Activated CD4-positive, alpha-beta memory T cell treated with anti-CD3 and anti-CD28 coated beads for 36 hours (primary cell): ENCODE measurements around the gene TRIM66. TPM values are rescaled to one million over a fixed set of nuclear protein-coding genes. Genes with fewer than 3 reads are reported as not detected.

ENCODE experiments used
- CTCF ChIA-PET: fragments of 350-600 bp; sonication (Branson Sonifier 250); formaldehyde crosslinking; loops from one replicate; lab custom pipeline; 2021; ENCODE audit warnings: antibody characterized with exemption, inconsistent platforms; lab: Charles Lee
- POLR2A ChIA-PET: fragments of 350-600 bp; sonication (Branson Sonifier 250); formaldehyde crosslinking; loops from one replicate; lab custom pipeline; 2021; ENCODE audit warnings: antibody characterized with exemption; lab: Charles Lee
- DNase-seq: peaks from one replicate; pipeline ENCODE4 v3.0.0-alpha.2; 2020
- H3K27ac Mint-ChIP-seq: one replicate; pipeline ENCODE4 v1.8.0; 2021; ENCODE audit warnings: mixed read lengths
- H3K27me3 Mint-ChIP-seq: one replicate; pipeline ENCODE4 v1.8.0; 2021; ENCODE audit warnings: mixed read lengths
- H3K36me3 Mint-ChIP-seq: one replicate; pipeline ENCODE4 v1.8.0; 2021; ENCODE audit warnings: mixed read lengths
- H3K4me1 Mint-ChIP-seq: one replicate; pipeline ENCODE4 v1.8.0; 2021; ENCODE audit warnings: low read depth, mixed read lengths
- H3K4me3 Mint-ChIP-seq: one replicate; pipeline ENCODE4 v1.8.0; 2021; ENCODE audit warnings: mild to moderate bottlenecking, mixed read lengths
- H3K9me3 Mint-ChIP-seq: one replicate; pipeline ENCODE4 v1.8.0; 2021; ENCODE audit warnings: mixed read lengths
- intact Hi-C: fragments of 100-400 bp; cut with micrococcal nuclease; formaldehyde crosslinking; loops from one replicate; pipeline ENCODE4 v1.15.1; 2023
- total RNA-seq, 2 experiments: library from RNA; stranded (reverse); gene quantifications; one replicate each; pipeline ENCODE4 v1.2.3, GENCODE V29; 2021

The TRIM66 gene
- total RNA-seq, 2 experiments from 2014 or later: 18.3 to 24.2 TPM

DNA sequence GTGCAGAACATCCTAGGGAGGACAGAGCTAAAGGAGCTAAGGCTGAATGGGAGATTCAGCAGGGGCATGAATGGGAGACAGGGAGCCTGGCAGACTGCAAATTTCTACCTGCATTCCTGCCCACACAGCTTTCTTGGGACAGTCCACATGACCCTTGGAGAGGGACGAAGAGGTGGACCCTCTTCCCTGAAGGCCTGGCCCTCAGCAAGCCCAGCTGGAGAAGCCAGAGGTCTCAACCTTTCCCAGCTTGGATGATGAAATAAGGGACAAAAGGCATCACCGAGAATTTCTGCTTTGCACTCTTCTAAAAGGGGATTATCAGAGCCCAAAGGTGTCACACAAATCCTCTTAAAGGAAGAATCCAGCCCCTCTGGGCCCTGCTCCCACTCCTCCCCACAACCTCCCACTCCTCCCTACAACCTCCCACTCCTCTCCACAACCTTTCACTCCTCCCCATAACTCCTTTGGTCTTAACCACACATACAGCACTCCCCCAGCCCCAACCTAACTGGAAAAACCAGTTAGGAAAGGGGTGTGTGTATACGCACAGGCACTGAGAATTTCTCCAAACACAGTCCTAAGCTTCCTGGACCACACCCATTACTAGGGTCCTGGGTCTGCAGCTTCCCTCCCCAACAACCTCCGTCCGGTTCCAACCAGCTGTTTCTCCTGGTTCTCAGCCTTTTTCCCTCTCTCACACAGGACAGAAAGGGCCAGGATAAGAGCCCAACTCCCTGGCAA is 38.6 kb upstream of the TRIM66 start:
- ChIA-PET POLR2A (no interaction called here), CTCF (no interaction called here)
- peaks cover 5% of the 10 kb centered on the region for H3K4me1 Mint-ChIP-seq
- no peak overlapping the region for H3K27ac Mint-ChIP-seq
- no peak overlapping the region for H3K4me3 Mint-ChIP-seq
- intact Hi-C loops: no loop called here
- no peaks in the 10 kb centered on the region for H3K36me3 Mint-ChIP-seq
- DNase-seq: no peak
- H3K9me3 Mint-ChIP-seq: no peaks in the 10 kb centered on the region
- H3K27me3 Mint-ChIP-seq: no peaks in the 10 kb centered on the region

DNA sequence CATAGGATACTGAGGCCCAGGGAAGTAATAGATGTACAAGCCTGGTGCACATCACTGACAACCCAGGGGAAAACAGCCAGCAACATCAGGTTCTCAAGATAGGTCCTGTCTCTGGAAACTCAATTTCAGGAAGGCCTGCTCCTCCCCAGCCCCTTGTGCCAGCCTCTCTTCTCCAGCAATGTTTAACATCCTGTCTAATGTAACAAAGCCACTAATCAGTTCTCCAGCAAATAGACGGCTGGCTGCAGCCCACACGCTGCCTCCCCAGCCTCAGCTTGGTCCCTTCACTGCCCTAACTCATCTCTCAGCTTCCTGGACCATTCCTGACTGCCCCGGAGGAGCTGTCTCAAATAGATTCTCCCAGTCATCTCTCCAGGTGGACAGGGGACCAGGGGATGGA is 37.9 kb upstream of the TRIM66 start:
- ChIA-PET POLR2A (no interaction called here), CTCF (no interaction called here)
- H3K4me3 Mint-ChIP-seq: no peak overlapping the region
- intact Hi-C loops: no loop called here
- peaks cover 5% of the 10 kb centered on the region for H3K4me1 Mint-ChIP-seq
- H3K27ac Mint-ChIP-seq: no peak overlapping the region
- no peaks in the 10 kb centered on the region for H3K9me3 Mint-ChIP-seq
- no peak for DNase-seq
- no peaks in the 10 kb centered on the region for H3K36me3 Mint-ChIP-seq
- no peaks in the 10 kb centered on the region for H3K27me3 Mint-ChIP-seq

DNA sequence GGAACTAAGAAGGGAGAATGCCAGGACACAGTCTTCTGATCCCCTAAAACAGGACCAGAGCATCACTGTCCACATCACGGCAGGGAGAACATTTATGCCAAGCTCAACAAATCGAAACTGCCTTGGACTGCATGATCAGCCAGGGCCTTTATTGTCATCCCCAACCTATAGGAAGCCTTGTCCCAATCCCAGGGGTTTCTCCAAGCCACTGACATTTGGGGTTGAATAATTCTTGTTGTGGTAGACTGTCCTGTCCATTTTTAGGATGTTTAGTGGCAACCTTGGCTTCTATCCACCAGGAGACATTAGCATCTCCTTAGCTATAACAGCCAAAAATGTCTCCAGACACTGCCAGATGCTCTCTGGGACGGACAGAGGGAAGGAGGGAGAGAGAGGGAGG is 37.3 kb upstream of the TRIM66 start:
- no peaks in the 10 kb centered on the region for H3K9me3 Mint-ChIP-seq
- no peak overlapping the region for H3K27ac Mint-ChIP-seq
- H3K4me3 Mint-ChIP-seq: no peak overlapping the region
- no peak for DNase-seq
- no peaks in the 10 kb centered on the region for H3K27me3 Mint-ChIP-seq
- peaks cover 5% of the 10 kb centered on the region for H3K4me1 Mint-ChIP-seq
- CTCF ChIA-PET: no interaction called here
- H3K36me3 Mint-ChIP-seq: no peaks in the 10 kb centered on the region
- POLR2A ChIA-PET: no interaction called here
- intact Hi-C loops: no loop called here

DNA sequence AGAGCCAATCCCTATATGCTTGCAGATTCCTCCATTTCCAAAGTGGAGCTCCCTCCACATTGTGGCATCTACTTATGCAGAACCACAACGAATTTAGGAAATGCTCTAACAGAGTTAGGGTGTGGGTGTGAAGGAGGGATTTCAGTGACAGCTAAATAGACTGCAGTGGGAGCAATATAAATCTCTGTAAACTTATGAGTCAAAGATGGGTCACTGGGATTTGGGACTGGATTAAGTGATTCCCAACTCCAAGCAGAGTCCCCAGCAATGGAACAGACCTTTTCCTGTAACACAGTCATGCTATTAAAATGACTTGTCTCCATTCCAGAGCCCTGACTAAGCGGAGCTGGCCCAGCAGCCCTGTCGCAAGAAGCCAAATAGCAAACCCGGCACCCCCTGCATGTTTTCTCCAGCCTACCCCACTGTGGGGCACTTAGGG is 36.8 kb upstream of the TRIM66 start:
- H3K4me1 Mint-ChIP-seq: peaks cover 5% of the 10 kb centered on the region
- no peak overlapping the region for H3K27ac Mint-ChIP-seq
- CTCF ChIA-PET: no interaction called here
- H3K4me3 Mint-ChIP-seq: no peak overlapping the region
- POLR2A ChIA-PET: no interaction called here
- intact Hi-C loops: no loop called here
- no peaks in the 10 kb centered on the region for H3K27me3 Mint-ChIP-seq
- no peaks in the 10 kb centered on the region for H3K9me3 Mint-ChIP-seq
- H3K36me3 Mint-ChIP-seq: no peaks in the 10 kb centered on the region
- no peak for DNase-seq

DNA sequence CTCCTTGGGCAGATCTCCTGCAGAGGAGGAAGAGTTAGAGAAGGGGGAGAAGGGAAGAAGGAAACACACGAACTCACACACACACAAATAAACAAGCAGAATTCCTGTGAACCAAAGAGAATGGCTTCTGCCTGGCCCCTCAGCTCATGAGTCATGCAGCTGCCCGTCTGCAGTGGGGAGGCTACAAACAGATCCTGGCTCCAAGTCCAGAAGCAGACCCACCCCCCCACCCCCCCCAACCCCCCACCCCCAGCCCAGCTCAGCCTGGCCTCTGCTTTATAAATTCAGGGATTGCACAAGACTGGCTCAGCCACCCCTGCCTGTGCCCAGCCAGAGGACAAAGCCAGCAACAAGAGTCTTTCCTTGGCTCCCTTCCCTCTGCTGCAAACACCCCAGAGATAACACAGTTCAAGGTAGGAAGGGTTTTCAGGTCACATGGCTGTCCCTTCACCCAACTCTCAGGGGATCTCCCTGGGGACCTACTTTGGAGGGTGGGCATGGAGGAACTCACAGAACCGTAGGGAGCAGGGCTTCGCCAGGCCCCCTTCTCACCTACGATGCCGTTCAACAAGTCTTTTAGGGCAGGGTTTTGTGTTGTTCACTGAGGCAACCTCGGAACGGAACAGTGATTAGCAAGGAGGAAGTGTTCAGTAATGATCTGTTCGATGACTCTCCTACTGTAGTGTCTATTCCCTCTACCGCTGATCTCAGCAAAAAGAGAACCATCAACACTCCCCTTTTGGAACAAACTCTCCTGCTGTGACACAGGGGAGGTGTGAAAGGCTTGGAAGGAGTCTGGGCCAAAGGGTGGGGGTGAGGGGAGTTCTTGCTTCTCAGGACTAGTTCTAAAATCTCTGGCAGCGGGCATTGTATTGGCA is 35.6 kb upstream of the TRIM66 start:
- H3K9me3 Mint-ChIP-seq: no peaks in the 10 kb centered on the region
- intact Hi-C loops: no loop called here
- H3K27me3 Mint-ChIP-seq: no peaks in the 10 kb centered on the region
- H3K4me1 Mint-ChIP-seq: peaks cover 5% of the 10 kb centered on the region
- no peak overlapping the region for H3K4me3 Mint-ChIP-seq
- ChIA-PET CTCF (no interaction called here), POLR2A (no interaction called here)
- DNase-seq: no peak
- H3K36me3 Mint-ChIP-seq: no peaks in the 10 kb centered on the region
- H3K27ac Mint-ChIP-seq: no peak overlapping the region

DNA sequence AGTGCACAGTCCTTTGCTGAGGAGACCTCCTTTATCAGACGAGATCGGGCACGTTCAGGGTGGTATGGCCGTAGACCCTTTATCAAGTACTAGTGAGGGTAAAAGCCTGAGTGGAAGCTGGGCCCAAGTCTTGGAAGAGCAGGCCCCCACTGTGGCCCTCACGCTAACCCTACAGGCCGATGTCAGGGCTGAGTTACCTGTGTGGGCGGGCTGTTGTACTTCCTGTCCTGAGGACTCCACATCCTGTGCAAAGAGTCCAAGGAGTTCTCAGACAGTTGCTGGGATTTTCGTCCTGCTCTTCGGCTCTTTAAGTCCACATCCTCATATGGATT is 35.0 kb upstream of the TRIM66 start:
- POLR2A ChIA-PET: no interaction called here
- peak; percentile 11 for DNase-seq
- H3K9me3 Mint-ChIP-seq: no peaks in the 10 kb centered on the region
- no peaks in the 10 kb centered on the region for H3K27me3 Mint-ChIP-seq
- H3K36me3 Mint-ChIP-seq: no peaks in the 10 kb centered on the region
- intact Hi-C loops: no loop called here
- no peak overlapping the region for H3K4me3 Mint-ChIP-seq
- CTCF ChIA-PET: no interaction called here
- H3K4me1 Mint-ChIP-seq: peaks cover 5% of the 10 kb centered on the region
- no peak overlapping the region for H3K27ac Mint-ChIP-seq

DNA sequence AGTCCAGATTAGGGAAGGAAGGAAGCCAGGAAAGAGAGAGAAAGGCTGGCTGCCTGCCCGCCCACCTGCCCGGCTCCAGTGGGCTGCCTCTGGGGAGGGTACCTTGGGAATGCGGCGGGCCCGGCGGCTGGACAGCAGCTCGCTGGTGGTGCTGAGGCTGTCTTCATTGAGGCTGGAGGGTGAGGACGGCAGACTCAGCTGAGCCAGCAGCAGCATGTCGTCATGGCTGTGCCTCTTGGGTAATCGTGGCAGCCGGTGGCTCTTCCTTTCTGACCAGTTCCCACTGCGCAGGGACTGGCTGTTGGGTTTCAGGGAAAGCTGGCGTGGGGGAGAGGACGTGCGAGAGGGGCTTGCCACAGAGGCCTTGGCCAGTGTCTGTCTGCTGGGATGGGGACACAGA is 33.0 kb upstream of the TRIM66 start:
- no peak for DNase-seq
- Mint-ChIP-seq H3K4me1 (peaks cover 5% of the 10 kb centered on the region), H3K36me3 (no peaks in the 10 kb centered on the region), H3K4me3 (no peak overlapping the region), H3K9me3 (no peaks in the 10 kb centered on the region), H3K27ac (no peak overlapping the region), H3K27me3 (no peaks in the 10 kb centered on the region)
- ChIA-PET POLR2A (no interaction called here), CTCF (no interaction called here)
- intact Hi-C loops: no loop called here

DNA sequence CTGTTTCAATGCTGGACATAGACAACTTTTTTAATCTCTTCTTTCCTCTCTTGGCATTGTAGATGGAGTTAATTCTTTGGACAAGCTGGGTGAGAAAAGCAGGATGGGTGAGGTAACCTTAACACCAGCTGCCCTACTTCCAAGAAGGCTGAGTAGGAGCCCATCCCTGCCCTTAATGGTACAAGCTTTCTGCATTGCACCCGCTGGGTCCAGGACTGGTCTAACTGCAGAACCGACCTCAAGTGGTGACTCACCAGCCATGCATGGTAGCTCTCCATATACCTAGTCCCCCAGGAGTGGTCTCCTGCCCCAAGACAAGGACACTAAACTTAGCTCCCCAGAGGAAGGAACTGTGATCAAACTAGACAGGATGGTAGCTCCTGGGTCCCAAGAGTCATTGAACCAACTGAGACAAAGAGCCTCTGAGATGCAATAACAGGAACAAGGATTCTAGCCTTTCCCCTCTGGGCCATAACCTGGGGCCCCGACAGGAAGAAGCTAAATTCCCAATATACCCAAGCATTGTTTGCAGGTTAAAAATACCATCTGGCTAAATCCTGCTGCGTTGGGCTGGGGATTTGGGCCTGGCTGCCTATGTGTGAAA is 32.3 kb upstream of the TRIM66 start:
- POLR2A ChIA-PET: no interaction called here
- intact Hi-C loops: no loop called here
- no peak overlapping the region for H3K4me3 Mint-ChIP-seq
- H3K4me1 Mint-ChIP-seq: peaks cover 5% of the 10 kb centered on the region
- no peak overlapping the region for H3K27ac Mint-ChIP-seq
- H3K9me3 Mint-ChIP-seq: no peaks in the 10 kb centered on the region
- H3K27me3 Mint-ChIP-seq: no peaks in the 10 kb centered on the region
- CTCF ChIA-PET: no interaction called here
- H3K36me3 Mint-ChIP-seq: no peaks in the 10 kb centered on the region
- DNase-seq: no peak

DNA sequence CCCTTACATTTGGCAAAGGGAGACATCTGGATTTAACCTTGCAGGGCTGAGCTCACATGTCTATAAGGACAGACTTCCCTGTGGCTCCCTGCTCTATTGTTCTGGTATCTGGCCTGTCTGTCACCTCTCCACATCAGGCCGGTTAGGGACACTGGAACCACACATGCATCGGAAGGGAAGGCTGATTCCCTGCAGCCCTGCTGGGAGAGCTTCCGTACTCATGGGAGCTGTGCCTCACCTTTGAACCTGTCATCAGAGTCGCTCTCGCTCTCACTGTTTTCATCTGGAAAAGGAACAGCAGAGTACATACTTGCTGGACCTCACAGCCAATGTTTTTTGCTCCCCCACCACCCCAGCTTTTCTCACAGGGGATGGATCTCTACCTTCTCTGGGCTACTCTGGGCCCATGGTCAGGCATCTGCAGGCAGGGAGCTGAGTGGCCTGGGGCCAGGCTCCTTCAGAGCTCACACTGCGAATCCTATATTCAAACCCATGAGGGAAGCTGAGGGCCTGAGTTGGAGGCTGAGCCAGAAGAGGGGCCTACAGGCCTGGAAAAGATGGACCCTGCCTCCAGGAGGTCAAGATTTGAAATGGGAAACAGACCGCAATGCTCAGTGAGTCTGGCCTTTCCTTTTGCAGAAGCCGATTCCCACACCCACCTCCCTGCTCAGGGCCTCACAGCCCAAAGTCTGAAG is 31.4 kb upstream of the TRIM66 start:
- intact Hi-C loops: no loop called here
- Mint-ChIP-seq H3K27me3 (no peaks in the 10 kb centered on the region), H3K27ac (no peak overlapping the region), H3K9me3 (no peaks in the 10 kb centered on the region), H3K4me1 (peaks cover 5% of the 10 kb centered on the region), H3K36me3 (no peaks in the 10 kb centered on the region), H3K4me3 (no peak overlapping the region)
- ChIA-PET POLR2A (no interaction called here), CTCF (no interaction called here)
- DNase-seq: no peak

DNA sequence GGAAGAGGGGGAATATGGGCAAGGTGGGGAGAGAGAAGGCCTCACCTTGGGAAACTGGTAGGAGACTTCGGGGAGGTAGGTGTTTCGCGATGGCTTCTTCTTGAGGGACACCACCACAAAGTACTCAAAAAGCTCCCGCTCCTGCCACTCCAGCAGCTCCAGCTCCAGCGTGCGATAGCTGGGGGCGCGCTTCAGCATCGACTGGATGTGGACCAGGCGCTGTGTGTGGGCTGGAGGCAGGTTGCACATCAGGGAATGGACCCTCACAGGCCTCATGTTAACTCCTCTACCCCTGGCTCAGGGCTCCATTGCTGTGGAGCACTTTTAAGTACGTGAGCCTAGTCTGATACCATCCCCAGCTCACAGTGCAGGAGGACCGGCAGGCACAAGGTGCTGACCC is 30.0 kb upstream of the TRIM66 start:
- ChIA-PET CTCF (no interaction called here), POLR2A (no interaction called here)
- Mint-ChIP-seq H3K27me3 (no peaks in the 10 kb centered on the region), H3K4me1 (peaks cover 3% of the 10 kb centered on the region), H3K4me3 (no peak overlapping the region), H3K36me3 (no peaks in the 10 kb centered on the region), H3K27ac (no peak overlapping the region), H3K9me3 (no peaks in the 10 kb centered on the region)
- no peak for DNase-seq
- intact Hi-C loops: no loop called here

DNA sequence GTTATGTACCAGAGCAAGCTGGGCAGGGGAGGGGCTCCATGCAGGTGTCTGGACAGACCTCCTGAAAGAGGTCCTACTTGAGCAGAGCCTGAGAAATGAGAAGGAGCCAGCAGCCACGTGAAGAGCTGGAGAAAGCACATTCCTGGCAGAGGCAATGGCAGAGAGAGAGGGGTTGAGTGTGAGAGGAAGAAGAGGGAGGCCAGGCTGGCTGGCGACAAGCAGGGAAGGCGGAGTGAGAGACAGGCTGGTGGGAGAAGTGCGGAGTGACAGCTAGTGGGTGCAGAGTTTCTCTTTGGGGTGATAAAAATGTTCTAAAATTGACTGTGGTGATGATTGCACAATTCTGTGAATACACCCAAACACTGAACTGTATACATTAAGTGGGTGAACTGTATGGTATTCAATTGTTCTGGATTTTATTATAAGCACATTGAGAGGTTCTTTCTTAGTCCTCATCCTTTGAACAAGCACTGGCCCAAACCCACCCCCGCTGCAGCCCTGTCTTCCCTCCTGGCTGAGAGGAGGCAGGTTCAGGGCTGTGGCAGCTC is 29.5 kb upstream of the TRIM66 start:
- no peaks in the 10 kb centered on the region for H3K9me3 Mint-ChIP-seq
- H3K27me3 Mint-ChIP-seq: no peaks in the 10 kb centered on the region
- no peak overlapping the region for H3K4me3 Mint-ChIP-seq
- no peak for DNase-seq
- no peak overlapping the region for H3K27ac Mint-ChIP-seq
- H3K36me3 Mint-ChIP-seq: no peaks in the 10 kb centered on the region
- no peaks in the 10 kb centered on the region for H3K4me1 Mint-ChIP-seq
- ChIA-PET CTCF (no interaction called here), POLR2A (no interaction called here)
- intact Hi-C loops: no loop called here

DNA sequence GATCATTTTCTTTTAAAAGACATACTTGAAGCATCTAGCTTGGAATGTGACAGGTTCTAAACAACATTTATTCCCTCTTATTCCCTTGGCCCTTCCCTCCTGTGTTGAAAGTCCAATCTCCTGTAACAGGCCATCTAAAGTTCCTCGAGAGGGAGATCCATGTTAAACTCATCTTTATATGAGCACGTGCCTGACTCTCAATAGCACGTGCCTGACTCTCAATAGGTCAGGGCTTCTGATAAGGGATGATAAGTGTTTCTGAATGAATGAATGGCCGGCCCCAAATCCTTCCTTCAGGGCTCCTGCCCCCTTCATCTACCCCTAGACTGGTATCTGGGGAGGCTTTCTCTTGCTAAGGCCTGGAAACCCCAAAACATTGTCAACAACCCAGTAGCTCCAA is 27.3 kb upstream of the TRIM66 start:
- Mint-ChIP-seq H3K36me3 (no peaks in the 10 kb centered on the region), H3K9me3 (no peaks in the 10 kb centered on the region)

More for the DNA sequence above, 27.3 kb upstream of the TRIM66 start:
- H3K4me3 Mint-ChIP-seq: no peak overlapping the region
- CTCF ChIA-PET: no interaction called here
- intact Hi-C loops: no loop called here
- no peaks in the 10 kb centered on the region for H3K27me3 Mint-ChIP-seq
- POLR2A ChIA-PET: no interaction called here
- H3K27ac Mint-ChIP-seq: no peak overlapping the region
- H3K4me1 Mint-ChIP-seq: no peaks in the 10 kb centered on the region
- no peak for DNase-seq
